ENCODE results near the gene TMED7. TPM values are rescaled to one million over a fixed set of nuclear protein-coding genes. Genes with fewer than 3 reads are reported as not detected.

Gene TMED7
- total RNA-seq, 2 donors from 2014 or later = 127 to 146 TPM

DNA sequence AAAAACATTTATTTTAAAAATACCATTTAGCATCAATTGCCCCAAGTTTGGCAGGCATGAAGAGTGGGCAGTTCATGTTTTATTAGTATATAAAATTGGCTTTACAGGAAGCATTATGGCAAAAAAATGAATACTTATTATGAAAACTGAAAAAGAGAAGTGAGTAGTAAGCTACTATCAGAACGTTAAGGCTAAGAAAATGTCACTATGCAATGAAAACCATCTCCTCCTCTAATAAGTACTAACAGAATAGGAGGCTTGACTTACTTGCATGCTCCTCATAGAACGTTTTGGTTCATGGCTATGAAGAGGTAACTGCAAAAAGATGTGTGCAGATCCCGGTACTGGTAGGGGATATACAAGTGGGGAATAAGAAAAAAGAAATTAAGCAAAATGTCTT is 47.2 kb downstream of the TMED7 start:
- intact Hi-C loops (cut with DNase I) = loop anchor here (5.0 kb wide), 1 partner anchor 266 kb away; no protein-coding TSS in a partner anchor
- H3K4me1 ChIP-seq = no peaks in the 10 kb centered on the region
- TF ChIP-seq, protein P1, sequence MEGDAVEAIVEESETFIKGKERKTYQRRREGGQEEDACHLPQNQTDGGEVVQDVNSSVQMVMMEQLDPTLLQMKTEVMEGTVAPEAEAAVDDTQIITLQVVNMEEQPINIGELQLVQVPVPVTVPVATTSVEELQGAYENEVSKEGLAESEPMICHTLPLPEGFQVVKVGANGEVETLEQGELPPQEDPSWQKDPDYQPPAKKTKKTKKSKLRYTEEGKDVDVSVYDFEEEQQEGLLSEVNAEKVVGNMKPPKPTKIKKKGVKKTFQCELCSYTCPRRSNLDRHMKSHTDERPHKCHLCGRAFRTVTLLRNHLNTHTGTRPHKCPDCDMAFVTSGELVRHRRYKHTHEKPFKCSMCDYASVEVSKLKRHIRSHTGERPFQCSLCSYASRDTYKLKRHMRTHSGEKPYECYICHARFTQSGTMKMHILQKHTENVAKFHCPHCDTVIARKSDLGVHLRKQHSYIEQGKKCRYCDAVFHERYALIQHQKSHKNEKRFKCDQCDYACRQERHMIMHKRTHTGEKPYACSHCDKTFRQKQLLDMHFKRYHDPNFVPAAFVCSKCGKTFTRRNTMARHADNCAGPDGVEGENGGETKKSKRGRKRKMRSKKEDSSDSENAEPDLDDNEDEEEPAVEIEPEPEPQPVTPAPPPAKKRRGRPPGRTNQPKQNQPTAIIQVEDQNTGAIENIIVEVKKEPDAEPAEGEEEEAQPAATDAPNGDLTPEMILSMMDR (IDR thresholded peaks at IDR 0.05) = no peak
- no peaks in the 10 kb centered on the region for H3K9me3 ChIP-seq
- no peak overlapping the region for H3K9ac ChIP-seq (ENCODE audit: low read depth in 2 of 2, low read length in 2 of 2)
- H3K4me3 ChIP-seq = no peak overlapping the region
- no peaks in the 10 kb centered on the region for H3K27me3 ChIP-seq
- no peak for DNase-seq
- no peaks in the 10 kb centered on the region for H3K36me3 ChIP-seq
- H3K27ac ChIP-seq = no peak overlapping the region

DNA sequence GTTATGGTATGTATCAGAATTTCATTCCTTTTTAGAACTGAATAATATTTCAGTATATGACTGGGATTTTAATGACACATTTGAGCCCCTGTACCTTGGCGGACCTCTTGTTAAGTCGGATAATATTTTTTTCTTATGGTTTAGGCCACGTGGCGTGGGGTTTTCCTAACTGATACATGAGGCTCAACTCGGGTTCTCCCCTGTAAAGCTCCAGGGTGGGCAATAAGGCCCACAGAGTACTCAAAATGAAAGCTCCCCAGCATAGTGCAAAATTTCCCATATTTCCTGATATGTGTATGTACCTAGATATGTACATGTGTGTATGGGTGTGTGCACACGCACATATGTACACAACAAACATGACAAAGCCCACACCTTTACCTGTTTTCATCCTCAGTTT is 48.1 kb downstream of the TMED7 start:
- Histone ChIP-seq H3K9me3 (no peaks in the 10 kb centered on the region), H3K4me1 (no peaks in the 10 kb centered on the region), H3K36me3 (no peaks in the 10 kb centered on the region), H3K27ac (no peak overlapping the region), H3K9ac (ENCODE audit: low read depth in 2 of 2, low read length in 2 of 2) (no peak overlapping the region), H3K27me3 (no peaks in the 10 kb centered on the region), H3K4me3 (no peak overlapping the region)
- intact Hi-C loops (cut with DNase I) = loop anchor here (5.0 kb wide), 1 partner anchor 265 kb away; no protein-coding TSS in a partner anchor
- DNase-seq = no peak
- TF ChIP-seq, protein P1 (IDR thresholded peaks at IDR 0.05) = no peak

DNA sequence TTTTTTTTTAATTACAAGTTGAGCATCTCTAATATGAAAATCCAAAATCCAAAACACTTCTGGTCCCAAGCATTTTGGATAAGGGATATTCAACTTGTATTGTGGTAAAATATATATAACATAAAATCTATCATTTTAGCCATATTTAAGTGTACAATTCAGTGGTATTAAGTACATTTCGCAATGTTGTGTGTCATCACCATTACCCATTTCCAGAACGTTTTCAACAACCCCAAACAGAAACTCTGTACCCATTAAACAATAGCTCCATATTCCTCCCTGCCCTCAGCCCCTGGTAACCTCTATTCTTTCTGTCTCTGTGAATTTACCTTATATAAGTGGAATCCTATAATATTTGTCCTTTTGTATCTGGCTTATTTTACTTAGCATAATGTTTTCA is 48.5 kb downstream of the TMED7 start:
- Histone ChIP-seq H3K36me3 (no peaks in the 10 kb centered on the region), H3K27me3 (no peaks in the 10 kb centered on the region), H3K4me1 (no peaks in the 10 kb centered on the region), H3K4me3 (no peak overlapping the region), H3K27ac (no peak overlapping the region), H3K9ac (ENCODE audit: low read depth in 2 of 2, low read length in 2 of 2) (no peak overlapping the region), H3K9me3 (no peaks in the 10 kb centered on the region)
- intact Hi-C loops (cut with DNase I) = loop anchor here (5.0 kb wide), 1 partner anchor 265 kb away; no protein-coding TSS in a partner anchor
- TF ChIP-seq, protein P1 (IDR thresholded peaks at IDR 0.05) = no peak
- no peak for DNase-seq

GRCh38 chr5:115575167-115576070 is 50.4 kb downstream of the TMED7 start:
- TF ChIP-seq, protein P1 (IDR thresholded peaks at IDR 0.05) = no peak
- Histone ChIP-seq H3K4me3 (no peak overlapping the region), H3K4me1 (no peaks in the 10 kb centered on the region), H3K9ac (ENCODE audit: low read depth in 2 of 2, low read length in 2 of 2) (no peak overlapping the region), H3K36me3 (no peaks in the 10 kb centered on the region), H3K27me3 (no peaks in the 10 kb centered on the region), H3K9me3 (no peaks in the 10 kb centered on the region), H3K27ac (no peak overlapping the region)
- intact Hi-C loops (cut with DNase I) = loop anchor here (5.0 kb wide), 1 partner anchor 263 kb away; no protein-coding TSS in a partner anchor
- no peak for DNase-seq

GRCh38 chr5:115573133-115573532 is 52.7 kb downstream of the TMED7 start:
- Histone ChIP-seq H3K9me3 (no peaks in the 10 kb centered on the region), H3K4me3 (no peak overlapping the region), H3K4me1 (no peaks in the 10 kb centered on the region), H3K9ac (ENCODE audit: low read depth in 2 of 2, low read length in 2 of 2) (no peak overlapping the region), H3K36me3 (no peaks in the 10 kb centered on the region), H3K27ac (no peak overlapping the region), H3K27me3 (no peaks in the 10 kb centered on the region)
- TF ChIP-seq, protein P1 (IDR thresholded peaks at IDR 0.05) = no peak
- intact Hi-C loops (cut with DNase I) = loop anchor here (5.0 kb wide), 1 partner anchor 201 kb away; no protein-coding TSS in a partner anchor
- no peak for DNase-seq

All from colonic mucosa (tissue), 4 donors.